Measurements from ENCODE around the gene SYNGAP1. TPM values are rescaled to one million over a fixed set of nuclear protein-coding genes. Genes with fewer than 3 reads are reported as not detected.

SYNGAP1 gene
- total RNA-seq, 1 donor from 2014 or later: 33.7 TPM

DNA sequence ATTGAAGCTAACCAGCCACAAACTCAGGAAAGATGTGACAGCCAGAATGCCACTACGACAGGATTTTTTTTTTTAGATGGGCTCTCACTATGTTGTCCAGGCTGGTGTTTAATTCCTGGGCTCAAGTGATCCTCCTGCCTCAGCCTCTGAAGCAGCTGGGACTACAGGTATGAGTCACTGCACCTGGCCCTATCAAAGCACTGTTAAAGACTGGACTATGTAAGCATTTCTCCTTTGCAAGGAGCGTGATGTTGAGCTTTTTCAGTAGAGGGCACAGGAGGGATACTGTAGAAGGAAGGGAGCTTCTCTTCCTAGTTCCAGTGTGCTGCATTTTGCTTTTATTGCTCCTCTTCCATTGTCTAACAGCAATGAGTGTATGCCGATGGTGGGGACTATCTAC is 70.3 kb downstream of the SYNGAP1 start:
- H3K4me1 ChIP-seq: no peaks in the 10 kb centered on the region
- no peaks in the 10 kb centered on the region for H3K27me3 ChIP-seq
- H3K36me3 ChIP-seq: no peaks in the 10 kb centered on the region
- TF ChIP-seq CTCF (IDR thresholded peaks at IDR 0.05): no peak
- H3K4me3 ChIP-seq: no peak overlapping the region
- intact Hi-C loops (cut with DNase I): no loop called here
- no peaks in the 10 kb centered on the region for H3K9me3 ChIP-seq
- DNase-seq (ENCODE audit: low spot score in 2 of 2): no peak
- H3K27ac ChIP-seq: no peak overlapping the region

DNA sequence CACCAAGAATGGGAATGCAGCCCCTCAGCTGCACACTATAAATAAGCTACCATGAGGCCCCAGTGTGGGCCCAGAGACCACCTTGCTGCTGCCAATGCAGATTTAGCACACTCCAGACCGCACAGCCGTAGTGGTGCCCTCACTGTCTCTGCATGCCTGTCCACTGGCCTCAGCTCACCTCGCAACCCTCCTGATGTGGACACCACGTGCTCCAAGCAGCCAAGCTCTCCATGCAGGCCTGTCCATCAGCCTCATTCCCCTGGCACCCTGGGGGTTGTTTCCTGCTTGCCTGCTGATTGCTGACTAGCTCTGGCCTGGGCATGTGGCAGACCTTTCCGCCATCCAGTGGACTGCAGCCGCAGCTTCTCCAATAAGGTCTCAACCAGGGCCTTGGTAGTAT is 70.8 kb downstream of the SYNGAP1 start:
- intact Hi-C loops (cut with DNase I): no loop called here
- no peaks in the 10 kb centered on the region for H3K9me3 ChIP-seq
- no peak overlapping the region for H3K27ac ChIP-seq
- no peak overlapping the region for H3K4me3 ChIP-seq
- no peaks in the 10 kb centered on the region for H3K4me1 ChIP-seq
- no peak for DNase-seq (ENCODE audit: low spot score in 2 of 2)
- no peaks in the 10 kb centered on the region for H3K36me3 ChIP-seq
- H3K27me3 ChIP-seq: no peaks in the 10 kb centered on the region
- TF ChIP-seq CTCF (IDR thresholded peaks at IDR 0.05): no peak

- no peaks in the 10 kb centered on the region for H3K36me3 ChIP-seq
- no peak overlapping the region for H3K4me3 ChIP-seq
- intact Hi-C loops (cut with DNase I): no loop called here
- no peaks in the 10 kb centered on the region for H3K27me3 ChIP-seq
- no peak for TF ChIP-seq CTCF (IDR thresholded peaks at IDR 0.05)
- H3K27ac ChIP-seq: no peak overlapping the region
- no peaks in the 10 kb centered on the region for H3K9me3 ChIP-seq
- DNase-seq (ENCODE audit: low spot score in 2 of 2): no peak
- H3K4me1 ChIP-seq: no peaks in the 10 kb centered on the region
Observed at GRCh38 chr6:33492093-33492492, 72.2 kb downstream of the SYNGAP1 start.

DNA sequence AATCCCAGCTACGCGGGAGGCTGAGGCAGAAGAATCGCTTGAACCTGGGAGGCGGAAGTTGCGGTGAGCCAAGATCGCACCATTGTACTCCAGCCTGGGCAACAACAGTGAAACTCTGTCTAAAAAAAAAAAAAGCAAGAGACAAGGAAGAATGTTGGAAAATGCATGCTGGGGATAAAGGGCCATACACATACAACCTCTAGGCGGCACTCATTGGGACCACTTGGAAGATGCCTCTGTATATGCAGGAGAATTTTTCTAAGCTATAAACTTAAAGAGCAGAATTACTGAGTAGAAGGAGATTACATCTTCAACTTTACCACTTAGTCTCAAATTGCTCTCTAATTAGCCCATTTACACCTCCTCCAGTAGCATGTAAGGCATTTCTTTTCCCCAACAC is 77.3 kb downstream of the SYNGAP1 start:
- intact Hi-C loops (cut with DNase I): no loop called here
- H3K4me3 ChIP-seq: no peak overlapping the region
- H3K9me3 ChIP-seq: no peaks in the 10 kb centered on the region
- no peaks in the 10 kb centered on the region for H3K27me3 ChIP-seq
- no peak for DNase-seq (ENCODE audit: low spot score in 2 of 2)
- H3K27ac ChIP-seq: no peak overlapping the region
- H3K36me3 ChIP-seq: no peaks in the 10 kb centered on the region
- no peaks in the 10 kb centered on the region for H3K4me1 ChIP-seq
- TF ChIP-seq CTCF (IDR thresholded peaks at IDR 0.05): no peak

DNA sequence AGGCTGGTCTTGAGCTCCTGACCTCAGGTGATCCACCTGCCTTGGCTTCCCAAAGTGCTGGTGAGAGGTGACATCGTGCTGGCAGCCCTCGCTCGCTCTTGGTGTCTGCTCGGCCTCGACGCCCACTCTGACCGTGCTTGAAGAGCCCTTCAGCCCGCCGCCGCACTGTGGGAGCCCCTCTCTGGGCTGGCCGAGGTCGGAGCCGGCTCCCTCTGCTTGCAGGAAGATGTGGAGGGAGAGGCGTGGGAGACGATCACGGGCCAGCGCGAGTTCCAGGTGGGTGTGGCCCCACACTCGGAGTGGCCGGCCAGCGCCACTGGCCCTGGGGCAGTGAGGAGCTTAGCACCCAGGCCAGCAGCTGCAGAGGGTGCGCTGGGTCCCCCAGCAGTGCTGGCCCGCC is 82.6 kb downstream of the SYNGAP1 start:
- H3K4me1 ChIP-seq: no peaks in the 10 kb centered on the region
- H3K9me3 ChIP-seq: no peaks in the 10 kb centered on the region
- no peak for TF ChIP-seq CTCF (IDR thresholded peaks at IDR 0.05)
- H3K27me3 ChIP-seq: no peaks in the 10 kb centered on the region
- H3K36me3 ChIP-seq: no peaks in the 10 kb centered on the region
- intact Hi-C loops (cut with DNase I): no loop called here
- H3K4me3 ChIP-seq: no peak overlapping the region
- DNase-seq (ENCODE audit: low spot score in 2 of 2): no peak
- H3K27ac ChIP-seq: no peak overlapping the region

DNA sequence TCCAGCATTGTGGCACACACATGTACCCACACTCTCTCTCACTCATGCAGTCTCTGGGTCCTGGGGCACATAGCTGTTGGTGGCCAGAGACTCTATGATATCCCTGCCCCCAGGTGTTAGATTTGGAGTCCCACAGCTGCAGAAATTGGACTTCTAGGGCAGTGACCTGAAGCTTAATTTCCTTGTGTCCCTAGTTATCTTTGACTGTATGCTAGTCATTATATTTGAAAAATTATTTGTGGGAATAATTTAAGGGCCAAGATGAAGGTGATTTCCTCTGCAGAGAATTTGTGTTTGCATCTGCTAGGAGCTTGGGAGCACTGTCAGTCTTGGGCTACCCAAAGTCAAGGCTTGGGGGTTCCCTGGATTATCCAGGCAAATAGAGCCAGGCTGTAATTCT is 84.6 kb downstream of the SYNGAP1 start:
- no peaks in the 10 kb centered on the region for H3K27me3 ChIP-seq
- TF ChIP-seq CTCF (IDR thresholded peaks at IDR 0.05): no peak
- no peaks in the 10 kb centered on the region for H3K4me1 ChIP-seq
- no peaks in the 10 kb centered on the region for H3K36me3 ChIP-seq
- intact Hi-C loops (cut with DNase I): no loop called here
- H3K4me3 ChIP-seq: no peak overlapping the region
- H3K9me3 ChIP-seq: no peaks in the 10 kb centered on the region
- DNase-seq (ENCODE audit: low spot score in 2 of 2): no peak
- H3K27ac ChIP-seq: no peak overlapping the region
